Measurements from ENCODE around the gene MRPS27. TPM values are rescaled to one million over a fixed set of nuclear protein-coding genes. Genes with fewer than 3 reads are reported as not detected.

The MRPS27 gene
- total and polyA plus RNA-seq, 12 donors: 20.8 to 91.8 (median 75.8) TPM

GRCh38 chr5:72280581-72281069, 39.4 kb downstream of the MRPS27 start:
- Histone ChIP-seq H3K27ac (peak overlapping the region in 8 of 10 donors; percentile 35 to 73 (median 64)), H3K36me3 (peaks cover 0 to 17% (median 0%) of the 10 kb centered on the region in 9 donors), H3K27me3 (no peaks in the 10 kb centered on the region), H3K4me3 (no peak overlapping the region), H3K4me1 (peaks cover 11 to 46% (median 34%) of the 10 kb centered on the region in 9 donors), H3K9me3 (peaks cover 0 to 14% (median 0%) of the 10 kb centered on the region in 11 donors)
- peak in 2 of 8 donors; percentile 56 for ATAC-seq
- 49 to 52% methylated on average over 2 of the region's 2 CpGs for WGBS, 2 donors
- intact Hi-C loops (cut with DNase I): loop anchor here in 4 of 10 donors (1.0 to 10.0 kb wide), 4 partner anchors 21 to 136 kb away; no protein-coding TSS in a partner anchor
- peak in 7 of 9 donors; percentile 40 to 61 (median 48) for TF ChIP-seq CTCF (IDR thresholded peaks at IDR 0.05)
- DNase-seq: no peak

- Histone ChIP-seq H3K4me1 (peaks cover 0 to 38% (median 12%) of the 10 kb centered on the region in 9 donors), H3K27me3 (no peaks in the 10 kb centered on the region), H3K9me3 (peaks cover 0 to 18% (median 0%) of the 10 kb centered on the region in 11 donors), H3K4me3 (no peak overlapping the region), H3K36me3 (peaks cover 0 to 17% (median 0%) of the 10 kb centered on the region in 9 donors), H3K27ac (no peak overlapping the region)
- 98 to 100% methylated on average over 3 of the region's 3 CpGs for WGBS, 2 donors
- no peak for DNase-seq
- intact Hi-C loops (cut with DNase I): no loop called here
- ATAC-seq: no peak
- no peak for TF ChIP-seq CTCF (IDR thresholded peaks at IDR 0.05)
Measured at GRCh38 chr5:72276219-72276752, 43.8 kb downstream of the MRPS27 start.

GRCh38 chr5:72273547-72273946, 46.5 kb downstream of the MRPS27 start:
- Histone ChIP-seq H3K4me1 (peaks cover 0 to 25% (median 5%) of the 10 kb centered on the region in 9 donors), H3K9me3 (peaks cover 0 to 19% (median 0%) of the 10 kb centered on the region in 11 donors), H3K4me3 (no peak overlapping the region), H3K27ac (no peak overlapping the region), H3K36me3 (peaks cover 0 to 17% (median 0%) of the 10 kb centered on the region in 9 donors), H3K27me3 (no peaks in the 10 kb centered on the region)
- DNase-seq (no peak), ATAC-seq (no peak)
- no peak for TF ChIP-seq CTCF (IDR thresholded peaks at IDR 0.05)
- intact Hi-C loops (cut with DNase I): no loop called here
- WGBS, 2 donors: 96 to 97% methylated on average over 7 of the region's 7 CpGs

DNA sequence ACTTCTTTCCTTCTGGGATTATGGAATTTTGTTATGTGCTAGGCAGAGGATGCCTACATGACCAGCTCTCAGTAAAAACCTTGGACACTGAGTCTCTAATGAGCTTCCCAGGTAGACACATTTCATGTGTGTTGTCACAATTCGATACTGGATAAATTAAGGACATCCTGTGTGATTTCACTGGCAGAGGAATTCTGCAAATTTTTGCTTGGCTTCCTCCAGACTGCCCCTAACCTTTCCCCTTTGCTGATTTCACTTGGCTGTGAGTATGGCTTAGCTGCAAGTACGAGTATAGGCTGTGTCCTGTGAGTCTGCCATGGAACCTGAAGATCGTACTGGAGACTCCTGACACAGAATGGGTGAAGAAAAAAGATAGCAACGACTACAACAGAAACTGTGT, 47.6 kb downstream of the MRPS27 start:
- peaks cover 0 to 36% (median 12%) of the 10 kb centered on the region in 9 donors for H3K4me1 ChIP-seq
- H3K27me3 ChIP-seq: no peaks in the 10 kb centered on the region
- peaks cover 0 to 19% (median 0%) of the 10 kb centered on the region in 11 donors for H3K9me3 ChIP-seq
- H3K4me3 ChIP-seq: no peak overlapping the region
- ATAC-seq (no peak), DNase-seq (no peak)
- intact Hi-C loops (cut with DNase I): no loop called here
- no peak overlapping the region for H3K27ac ChIP-seq
- 60 to 68% methylated on average over 4 of the region's 4 CpGs for WGBS, 2 donors
- peaks cover 0 to 16% (median 0%) of the 10 kb centered on the region in 9 donors for H3K36me3 ChIP-seq
- no peak for TF ChIP-seq CTCF (IDR thresholded peaks at IDR 0.05)

All from heart right ventricle (tissue), 16 donors.